Suprapubic skin (tissue), 4 donors: ENCODE results near the gene CSNK1G1.

Experiments
- POLR2A ChIP-seq, 2 donors: fragments of 450-650 bp; IDR thresholded peaks; one replicate each; pipeline ENCODE4 v1.6.1; 2017; ENCODE audit warnings: antibody characterized with exemption in 2 of 2, mild to moderate bottlenecking in 2 of 2, moderate library complexity in 2 of 2
- POLR2AphosphoS5 ChIP-seq, 3 donors: sonication (generic); formaldehyde crosslinking; IDR thresholded peaks; one replicate each; pipeline ENCODE4 v1.6.1; 2017; ENCODE audit warnings: antibody characterized with exemption in 3 of 3
- TF ChIP-seq, protein P1 (sequence below), 2 donors: fragments of 200-600 bp in 1 of 2; fragments of 450-650 bp in 1 of 2; sonication (generic) in 1 of 2; IDR thresholded peaks; one replicate each; pipeline ENCODE4 v1.5.1; 2016 to 2019; ENCODE audit warnings: antibody characterized with exemption in 2 of 2, mild to moderate bottlenecking in 1 of 2, moderate library complexity in 1 of 2

DNA sequence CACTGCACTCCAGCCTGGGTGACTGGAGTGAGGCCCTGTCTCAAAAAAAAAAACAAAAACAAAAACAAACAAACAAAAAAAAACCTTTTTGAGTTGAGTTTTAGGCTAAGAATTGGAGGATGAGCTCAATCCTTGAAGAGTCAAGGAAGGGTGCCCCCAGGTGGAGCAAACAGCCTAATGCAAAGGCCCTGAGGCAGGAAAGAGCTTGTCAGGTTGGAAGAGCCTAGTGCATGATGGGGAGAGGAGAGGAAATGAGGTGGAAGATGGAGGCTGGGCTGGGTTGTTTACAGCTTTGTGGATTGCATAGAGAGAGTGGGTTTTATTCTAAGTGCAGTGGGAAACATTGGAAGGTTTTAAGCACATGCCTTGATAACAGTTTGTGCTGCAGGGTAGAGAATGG, 206.5 kb downstream of the CSNK1G1 start:
- TF ChIP-seq, protein P1, sequence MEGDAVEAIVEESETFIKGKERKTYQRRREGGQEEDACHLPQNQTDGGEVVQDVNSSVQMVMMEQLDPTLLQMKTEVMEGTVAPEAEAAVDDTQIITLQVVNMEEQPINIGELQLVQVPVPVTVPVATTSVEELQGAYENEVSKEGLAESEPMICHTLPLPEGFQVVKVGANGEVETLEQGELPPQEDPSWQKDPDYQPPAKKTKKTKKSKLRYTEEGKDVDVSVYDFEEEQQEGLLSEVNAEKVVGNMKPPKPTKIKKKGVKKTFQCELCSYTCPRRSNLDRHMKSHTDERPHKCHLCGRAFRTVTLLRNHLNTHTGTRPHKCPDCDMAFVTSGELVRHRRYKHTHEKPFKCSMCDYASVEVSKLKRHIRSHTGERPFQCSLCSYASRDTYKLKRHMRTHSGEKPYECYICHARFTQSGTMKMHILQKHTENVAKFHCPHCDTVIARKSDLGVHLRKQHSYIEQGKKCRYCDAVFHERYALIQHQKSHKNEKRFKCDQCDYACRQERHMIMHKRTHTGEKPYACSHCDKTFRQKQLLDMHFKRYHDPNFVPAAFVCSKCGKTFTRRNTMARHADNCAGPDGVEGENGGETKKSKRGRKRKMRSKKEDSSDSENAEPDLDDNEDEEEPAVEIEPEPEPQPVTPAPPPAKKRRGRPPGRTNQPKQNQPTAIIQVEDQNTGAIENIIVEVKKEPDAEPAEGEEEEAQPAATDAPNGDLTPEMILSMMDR (IDR thresholded peaks at IDR 0.05): no peak
- TF ChIP-seq POLR2A (IDR thresholded peaks at IDR 0.05): no peak
- TF ChIP-seq POLR2AphosphoS5 (IDR thresholded peaks at IDR 0.05): no peak
